Mesenchymal stem cell (in vitro differentiated cells and primary cell): ENCODE measurements around the gene ZBTB7C.

Experiments
- DNase-seq: peaks from one replicate; pipeline ENCODE4 v3.0.0-alpha.2; 2013
- H2AFZ ChIP-seq: one replicate; pipeline ENCODE4 v1.6.1; 2013; ENCODE audit warnings: low read depth, mild to moderate bottlenecking, control low read depth, inconsistent platforms, low read length, moderate library complexity
- H2AK5ac ChIP-seq: 2 replicates; pipeline ENCODE4 v1.6.1; 2013; ENCODE audit warnings: low read length, moderate library complexity, mild to moderate bottlenecking, inconsistent platforms; ENCODE audit not compliant: severe bottlenecking
- H2BK120ac ChIP-seq: one replicate; pipeline ENCODE4 v1.6.1; 2013; ENCODE audit warnings: low read depth, mild to moderate bottlenecking, inconsistent platforms, low read length, moderate library complexity
- H2BK12ac ChIP-seq, 2 experiments: one replicate each; pipeline ENCODE4 v1.6.1; 2013; ENCODE audit warnings: inconsistent platforms in 2 of 2, low read length in 2 of 2, mild to moderate bottlenecking in 2 of 2, moderate library complexity in 2 of 2, control low read depth in 1 of 2
- H2BK15ac ChIP-seq: one replicate; pipeline ENCODE4 v1.6.1; 2013; ENCODE audit warnings: mild to moderate bottlenecking, low read depth, inconsistent platforms; ENCODE audit not compliant: poor library complexity, severe bottlenecking
- H2BK5ac ChIP-seq: 2 replicates; pipeline ENCODE4 v1.6.1; 2013; ENCODE audit warnings: low read depth, mild to moderate bottlenecking, low read length, control low read depth, inconsistent platforms; ENCODE audit not compliant: poor library complexity, severe bottlenecking
- H3K14ac ChIP-seq, 2 experiments: one replicate each; pipeline ENCODE4 v1.6.1; 2013; ENCODE audit warnings: inconsistent platforms in 2 of 2, low read length in 2 of 2, control low read depth in 1 of 2, mild to moderate bottlenecking in 1 of 2, moderate library complexity in 1 of 2
- H3K18ac ChIP-seq, 2 experiments: one replicate each; pipeline ENCODE4 v1.6.1; 2013; ENCODE audit warnings: inconsistent platforms in 2 of 2, low read length in 2 of 2, control low read depth in 1 of 2, low read depth in 1 of 2, mild to moderate bottlenecking in 1 of 2
- H3K23ac ChIP-seq, 2 experiments: one replicate each; pipeline ENCODE4 v1.6.1; 2013; ENCODE audit warnings: inconsistent platforms in 2 of 2, low read length in 2 of 2, mild to moderate bottlenecking in 2 of 2, moderate library complexity in 2 of 2, control low read depth in 1 of 2
- H3K27ac ChIP-seq: 2 replicates; pipeline ENCODE4 v1.5.1; 2013; ENCODE audit warnings: mild to moderate bottlenecking, moderate library complexity, low read length, control low read depth, inconsistent platforms; ENCODE audit not compliant: poor library complexity, severe bottlenecking
- H3K27me3 ChIP-seq, 2 experiments: 2 replicates each; pipeline versions ENCODE4 v1.6.1 to v1.7.0; 2013; ENCODE audit warnings: low read length in 2 of 2, mild to moderate bottlenecking in 2 of 2, moderate library complexity in 2 of 2, control low read depth in 1 of 2, inconsistent platforms in 1 of 2; ENCODE audit not compliant: control insufficient read depth in 1 of 2, insufficient read depth in 1 of 2
- H3K36me3 ChIP-seq, 2 experiments: 2 replicates each; pipeline versions ENCODE4 v1.6.1 to v1.7.0; 2013; ENCODE audit warnings: low read length in 2 of 2, control low read depth in 1 of 2, inconsistent platforms in 1 of 2, low read depth in 1 of 2, mild to moderate bottlenecking in 1 of 2; ENCODE audit not compliant: insufficient read depth in 2 of 2, control insufficient read depth in 1 of 2
- H3K4ac ChIP-seq, 2 experiments: one replicate each; pipeline ENCODE4 v1.6.1; 2013; ENCODE audit warnings: inconsistent platforms in 2 of 2, low read length in 2 of 2, mild to moderate bottlenecking in 2 of 2, moderate library complexity in 2 of 2, control low read depth in 1 of 2, low read depth in 1 of 2
- H3K4me1 ChIP-seq: 2 replicates; pipeline ENCODE4 v1.6.1; 2013; ENCODE audit warnings: low read depth, low read length, control low read depth; ENCODE audit not compliant: control insufficient read depth, insufficient read depth
- H3K4me2 ChIP-seq: 2 replicates; pipeline ENCODE4 v1.6.1; 2013; ENCODE audit warnings: low read length, mild to moderate bottlenecking, inconsistent platforms; ENCODE audit not compliant: poor library complexity, severe bottlenecking
- H3K4me3 ChIP-seq, 2 experiments: 2 replicates each; pipeline versions ENCODE4 v1.5.1 to v1.7.0; 2013; ENCODE audit warnings: low read length in 2 of 2, mild to moderate bottlenecking in 2 of 2, control low read depth in 1 of 2, low read depth in 1 of 2; ENCODE audit not compliant: insufficient read depth in 1 of 2
- H3K79me1 ChIP-seq: replicated peaks from 2 replicates; pipeline ENCODE4 v1.6.1; 2013; ENCODE audit warnings: mild to moderate bottlenecking, control low read depth, low read length, inconsistent platforms; ENCODE audit not compliant: poor library complexity, severe bottlenecking
- H3K9ac ChIP-seq: 2 replicates; pipeline ENCODE4 v1.7.0; 2013; ENCODE audit warnings: mild to moderate bottlenecking, low read length, moderate library complexity
- H3K9me3 ChIP-seq: 2 replicates; pipeline ENCODE4 v1.7.0; 2013; ENCODE audit warnings: mild to moderate bottlenecking, low read length; ENCODE audit not compliant: control insufficient read depth
- H4K8ac ChIP-seq: one replicate; pipeline ENCODE4 v1.6.1; 2013; ENCODE audit warnings: inconsistent platforms, mild to moderate bottlenecking, low read length, moderate library complexity
- H4K91ac ChIP-seq: one replicate; pipeline ENCODE4 v1.6.1; 2013; ENCODE audit warnings: mild to moderate bottlenecking, low read length, inconsistent platforms
- WGBS: methylation state at CpG from one replicate; pipeline ENCODE4 v1.1.7; 2013; ENCODE audit warnings: mixed read lengths; 5-methylcytosine and 5-hydroxymethylcytosine counted together

Gene ZBTB7C

DNA sequence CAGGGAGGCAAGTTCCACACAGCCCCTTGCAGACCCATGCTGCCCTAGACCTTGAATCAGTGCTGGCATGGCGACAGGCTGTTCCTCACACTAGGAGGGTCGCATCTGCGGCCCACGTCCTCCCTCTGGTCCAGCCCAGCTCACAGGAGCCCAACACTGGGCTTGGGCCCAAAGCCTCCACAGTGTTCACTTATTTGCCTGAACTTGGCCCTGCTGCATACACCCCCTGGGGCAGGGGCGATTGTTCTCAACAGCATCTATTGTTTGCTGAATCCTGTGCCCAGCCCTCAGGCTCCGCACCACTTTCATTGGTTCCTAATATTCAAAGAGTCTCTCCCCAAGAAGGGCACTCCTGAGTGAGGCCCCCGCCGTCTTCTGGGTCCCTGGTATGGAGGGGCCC is 90.7 kb downstream of the ZBTB7C start:
- H3K27me3 ChIP-seq: peaks cover 13 to 24% of the 10 kb centered on the region in 2 experiments
- no peak overlapping the region for H4K91ac ChIP-seq
- no peak overlapping the region for H3K4ac ChIP-seq
- H3K18ac ChIP-seq: no peak overlapping the region
- H3K23ac ChIP-seq: no peak overlapping the region
- no peak overlapping the region for H3K27ac ChIP-seq
- no peak overlapping the region for H2BK5ac ChIP-seq
- H2BK12ac ChIP-seq: no peak overlapping the region
- no peak for DNase-seq
- no peak overlapping the region for H3K9ac ChIP-seq
- no peak overlapping the region for H3K4me3 ChIP-seq
- no peaks in the 10 kb centered on the region for H3K9me3 ChIP-seq
- 97% methylated on average over 8 of the region's 8 CpGs for whole genome bisulfite sequencing
- no peak overlapping the region for H2AFZ ChIP-seq
- no peak overlapping the region for H2AK5ac ChIP-seq
- no peaks in the 10 kb centered on the region for H3K36me3 ChIP-seq
- no peak overlapping the region for H4K8ac ChIP-seq
- no peak overlapping the region for H3K14ac ChIP-seq
- no peak overlapping the region for H2BK120ac ChIP-seq
- no peak overlapping the region for H2BK15ac ChIP-seq
- H3K4me2 ChIP-seq: no peak overlapping the region
- no peaks in the 10 kb centered on the region for H3K79me1 ChIP-seq
- H3K4me1 ChIP-seq: peaks cover 4% of the 10 kb centered on the region

DNA sequence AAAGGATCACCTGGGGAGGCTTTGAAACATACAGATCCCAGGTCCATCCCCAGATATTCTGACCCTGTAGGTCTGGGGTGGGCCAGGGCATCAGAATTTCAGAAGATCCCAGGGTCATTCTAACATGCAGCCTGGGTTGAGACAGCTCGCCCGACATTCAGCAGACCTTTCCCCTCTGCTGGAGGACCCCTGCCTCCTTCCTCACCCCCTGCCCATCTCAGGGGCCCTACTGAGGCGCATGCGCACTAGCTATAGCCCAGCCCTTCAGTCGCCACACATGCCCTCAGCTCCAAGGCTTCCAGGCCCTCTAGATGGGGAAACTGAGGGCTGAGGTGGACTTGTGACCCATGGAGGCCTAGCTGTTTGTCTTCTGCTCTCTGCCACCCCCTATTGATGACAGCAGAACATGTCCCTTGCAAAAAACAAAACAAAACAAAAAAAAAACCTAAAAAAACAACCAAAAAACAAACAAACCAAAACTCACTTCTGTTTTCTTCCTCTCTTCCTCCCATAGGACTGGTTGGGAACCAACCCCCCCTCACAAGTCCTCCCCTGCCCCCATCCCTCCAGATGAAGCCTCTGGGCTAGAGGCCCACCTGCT is 91.3 kb downstream of the ZBTB7C start:
- Histone ChIP-seq H4K8ac (no peak overlapping the region), H2AFZ (no peak overlapping the region), H3K36me3 (no peaks in the 10 kb centered on the region), H3K27ac (no peak overlapping the region), H2BK120ac (no peak overlapping the region), H3K9me3 (no peaks in the 10 kb centered on the region), H2AK5ac (no peak overlapping the region), H3K14ac (no peak overlapping the region), H2BK5ac (no peak overlapping the region), H3K4me1 (peaks cover 4% of the 10 kb centered on the region), H3K9ac (no peak overlapping the region), H3K18ac (no peak overlapping the region), H3K4me2 (no peak overlapping the region), H2BK12ac (no peak overlapping the region), H3K4ac (no peak overlapping the region), H3K27me3 (peaks cover 13 to 28% of the 10 kb centered on the region in 2 experiments), H4K91ac (no peak overlapping the region), H2BK15ac (no peak overlapping the region), H3K23ac (no peak overlapping the region), H3K79me1 (no peaks in the 10 kb centered on the region), H3K4me3 (no peak overlapping the region)
- 100% methylated on average over 3 of the region's 5 CpGs for WGBS
- no peak for DNase-seq

DNA sequence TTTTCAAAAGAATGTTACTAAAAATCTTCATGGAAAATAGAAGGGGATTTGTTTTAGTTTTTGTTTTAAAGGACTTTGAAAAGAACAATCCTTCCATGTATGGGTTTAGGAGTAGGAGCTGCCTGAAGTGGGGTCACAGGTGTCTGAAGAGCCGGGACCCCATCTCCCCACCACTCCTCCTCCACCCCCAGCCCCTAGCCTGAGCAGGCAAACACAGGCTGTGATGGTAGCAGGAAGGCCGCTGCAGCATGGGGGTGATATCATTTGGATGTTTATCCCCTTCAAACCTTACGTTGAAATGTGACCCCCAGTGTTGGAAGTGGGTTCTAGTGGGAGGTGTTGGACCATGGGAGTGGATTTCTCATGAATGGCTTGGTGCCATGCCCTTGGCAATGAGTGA is 93.0 kb downstream of the ZBTB7C start:
- Histone ChIP-seq H4K91ac (no peak overlapping the region), H2AFZ (no peak overlapping the region), H4K8ac (no peak overlapping the region), H3K4me3 (no peak overlapping the region), H3K9ac (no peak overlapping the region), H3K18ac (no peak overlapping the region), H3K4me1 (peaks cover 4% of the 10 kb centered on the region), H3K23ac (no peak overlapping the region), H2AK5ac (no peak overlapping the region), H3K4me2 (no peak overlapping the region), H3K9me3 (no peaks in the 10 kb centered on the region), H3K4ac (no peak overlapping the region), H3K27me3 (peaks cover 13 to 39% of the 10 kb centered on the region in 2 experiments), H2BK120ac (no peak overlapping the region), H2BK15ac (no peak overlapping the region), H2BK5ac (no peak overlapping the region), H3K79me1 (no peaks in the 10 kb centered on the region), H3K27ac (no peak overlapping the region), H3K14ac (no peak overlapping the region), H2BK12ac (no peak overlapping the region), H3K36me3 (no peaks in the 10 kb centered on the region)
- DNase-seq: no peak
- WGBS: 92% methylated on average over 2 of the region's 3 CpGs

DNA sequence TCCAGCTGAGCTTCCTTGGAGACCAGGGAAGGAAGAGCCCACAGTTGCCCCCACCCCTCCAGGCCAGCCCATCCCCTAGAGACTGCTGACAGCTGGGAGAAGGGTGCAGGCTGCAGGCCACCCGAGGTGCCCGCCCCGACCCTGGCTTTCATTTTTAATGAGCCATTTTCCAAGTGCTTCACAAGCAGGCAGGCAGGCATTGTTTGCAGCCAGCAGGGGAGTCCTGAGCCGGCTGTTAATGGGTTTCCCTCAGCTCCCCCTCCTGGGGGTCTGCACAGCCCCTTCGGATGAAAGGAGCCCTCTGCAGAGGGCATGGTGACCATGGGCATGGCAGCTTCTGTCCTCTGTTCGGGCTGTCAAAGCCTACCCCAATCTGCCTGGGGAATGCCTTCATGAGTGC is 94.5 kb downstream of the ZBTB7C start:
- Histone ChIP-seq H3K27me3 (peaks cover 13 to 46% of the 10 kb centered on the region in 2 experiments), H3K4me3 (no peak overlapping the region)
- WGBS: 35% methylated on average over 6 of the region's 6 CpGs

More for the DNA sequence above, 94.5 kb downstream of the ZBTB7C start:
- H2BK12ac ChIP-seq: no peak overlapping the region
- H3K9me3 ChIP-seq: no peaks in the 10 kb centered on the region
- H3K79me1 ChIP-seq: no peaks in the 10 kb centered on the region
- H2BK5ac ChIP-seq: no peak overlapping the region
- H3K4ac ChIP-seq: no peak overlapping the region
- H2BK120ac ChIP-seq: no peak overlapping the region
- H2AK5ac ChIP-seq: no peak overlapping the region
- no peak for DNase-seq
- H4K8ac ChIP-seq: no peak overlapping the region
- no peaks in the 10 kb centered on the region for H3K4me1 ChIP-seq
- no peak overlapping the region for H3K14ac ChIP-seq
- no peaks in the 10 kb centered on the region for H3K36me3 ChIP-seq
- H3K4me2 ChIP-seq: no peak overlapping the region
- H3K23ac ChIP-seq: no peak overlapping the region
- H3K9ac ChIP-seq: no peak overlapping the region
- no peak overlapping the region for H3K18ac ChIP-seq
- H4K91ac ChIP-seq: no peak overlapping the region
- H2AFZ ChIP-seq: no peak overlapping the region
- no peak overlapping the region for H3K27ac ChIP-seq
- H2BK15ac ChIP-seq: no peak overlapping the region
